ENCODE results near the gene SLC17A5.
"Not testable (repeated sequence)": the region's sequence is repeated elsewhere in the genome, so short reads cannot be mapped to it uniquely, and the experiment has no call there.

The SLC17A5 gene

DNA sequence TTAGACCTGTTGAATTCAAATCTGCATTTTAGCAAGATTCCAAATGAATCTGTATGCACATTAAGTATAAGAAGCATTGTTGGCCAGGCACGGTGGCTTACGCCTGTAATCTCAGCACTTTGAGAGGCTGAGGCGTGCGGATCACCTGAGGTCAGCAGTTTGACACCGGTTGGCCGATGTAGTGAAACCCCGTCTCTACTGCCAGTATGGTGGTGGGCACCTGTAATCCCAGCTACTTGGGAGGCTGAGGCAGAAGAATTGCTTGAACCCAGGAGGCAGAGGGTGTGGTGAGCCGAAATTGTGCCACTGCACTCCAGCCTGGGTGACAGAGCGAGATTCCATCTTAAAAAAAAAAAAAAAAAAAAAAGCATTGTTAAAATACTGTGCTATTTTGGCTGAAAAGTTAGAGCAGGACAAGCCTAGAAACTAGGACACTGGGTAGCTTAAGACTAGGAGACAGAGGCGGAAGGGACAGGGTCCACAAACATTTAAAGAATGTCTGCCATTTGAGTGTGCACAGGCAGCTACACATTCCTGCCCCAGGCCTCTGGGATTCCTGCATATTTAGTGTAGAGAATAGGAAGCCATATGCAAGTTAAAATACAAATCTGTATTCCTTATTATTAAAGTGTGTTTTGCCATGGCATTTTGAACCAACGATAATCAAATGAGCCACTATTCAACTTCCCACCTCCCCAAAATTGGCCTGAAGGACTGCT is 87.9 kb downstream of the SLC17A5 start:
- no peak for DNase-seq (ENCODE audit: low spot score)

GRCh38 chr6:73564578-73565345 is 89.0 kb downstream of the SLC17A5 start:
- no peak for DNase-seq (ENCODE audit: low spot score)

DNA sequence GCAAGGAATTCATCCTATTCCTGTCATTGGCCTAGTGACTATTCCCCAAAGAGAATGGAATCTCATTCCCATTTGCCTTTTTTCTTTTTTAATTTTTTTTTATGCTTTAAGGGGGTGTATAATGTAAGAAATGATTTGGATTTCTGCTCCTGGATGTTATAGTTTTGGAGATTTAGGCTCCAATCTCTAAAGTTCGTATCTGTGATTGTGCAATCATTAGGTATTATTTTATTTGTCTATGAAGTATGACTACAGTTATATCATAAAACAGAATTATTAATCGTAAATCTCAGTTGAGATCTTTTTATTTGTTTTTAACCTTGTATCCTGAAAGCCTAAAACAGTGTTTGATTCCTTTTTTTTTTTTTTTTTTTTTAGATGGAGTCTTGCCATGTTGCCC is 91.2 kb downstream of the SLC17A5 start:
- DNase-seq (ENCODE audit: low spot score) = no peak

GRCh38 chr6:73560853-73561407 is 92.9 kb downstream of the SLC17A5 start:
- DNase-seq (ENCODE audit: low spot score) = no peak

GRCh38 chr6:73560182-73560732 is 93.5 kb downstream of the SLC17A5 start:
- no peak for DNase-seq (ENCODE audit: low spot score)

GRCh38 chr6:73559399-73559794 is 94.4 kb downstream of the SLC17A5 start:
- not testable (repeated sequence) for DNase-seq (ENCODE audit: low spot score)

GRCh38 chr6:73558624-73559398 is 95.0 kb downstream of the SLC17A5 start:
- DNase-seq (ENCODE audit: low spot score) = no peak

DNA sequence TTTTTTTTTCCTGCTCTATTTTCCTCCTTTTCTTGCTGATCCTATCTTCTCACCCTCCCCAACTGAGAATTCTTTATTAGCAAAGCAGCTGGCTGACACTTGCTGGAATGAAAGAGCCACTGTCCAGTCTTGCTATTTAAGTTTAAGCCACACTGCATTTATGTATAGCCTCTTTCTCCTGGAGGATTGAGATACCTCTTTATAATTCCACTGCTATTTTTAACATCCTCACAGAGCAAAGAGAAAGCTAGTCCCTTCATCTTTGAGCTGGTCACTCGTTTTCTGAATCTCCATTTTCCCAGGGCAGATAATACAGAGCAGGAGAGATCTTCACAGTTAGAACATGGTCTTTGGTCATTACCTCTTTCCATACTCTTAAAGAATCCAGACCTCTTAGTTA is 97.0 kb downstream of the SLC17A5 start:
- no peak for DNase-seq (ENCODE audit: low spot score)

DNA sequence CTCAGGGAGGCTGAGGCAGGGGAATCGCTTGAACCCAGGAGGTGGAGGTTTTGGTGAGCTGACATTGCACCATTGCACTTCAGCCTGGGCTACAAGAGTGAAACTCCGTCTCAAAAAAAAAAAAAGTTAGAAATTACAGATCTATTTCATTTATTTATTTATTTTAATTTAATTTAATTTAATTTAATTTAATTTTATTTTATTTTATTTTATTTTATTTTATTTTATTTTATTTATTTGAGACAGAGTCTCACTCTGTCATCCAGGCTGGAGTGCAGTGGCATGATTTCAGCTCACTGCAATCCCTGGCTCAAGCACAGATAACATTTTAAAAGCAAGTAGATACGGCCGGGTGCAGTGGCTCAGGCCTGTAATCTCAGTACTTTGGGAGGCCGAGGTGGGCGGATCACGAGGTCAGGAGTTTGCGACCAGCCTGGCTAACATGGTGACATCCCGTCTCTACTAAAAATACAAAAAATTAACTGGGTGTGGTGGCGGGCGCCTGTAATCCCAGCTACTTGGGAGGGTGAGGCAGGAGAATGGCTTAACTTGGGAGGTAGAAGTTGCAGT is 98.3 kb downstream of the SLC17A5 start:
- DNase-seq (ENCODE audit: low spot score) = not testable (repeated sequence)

DNA sequence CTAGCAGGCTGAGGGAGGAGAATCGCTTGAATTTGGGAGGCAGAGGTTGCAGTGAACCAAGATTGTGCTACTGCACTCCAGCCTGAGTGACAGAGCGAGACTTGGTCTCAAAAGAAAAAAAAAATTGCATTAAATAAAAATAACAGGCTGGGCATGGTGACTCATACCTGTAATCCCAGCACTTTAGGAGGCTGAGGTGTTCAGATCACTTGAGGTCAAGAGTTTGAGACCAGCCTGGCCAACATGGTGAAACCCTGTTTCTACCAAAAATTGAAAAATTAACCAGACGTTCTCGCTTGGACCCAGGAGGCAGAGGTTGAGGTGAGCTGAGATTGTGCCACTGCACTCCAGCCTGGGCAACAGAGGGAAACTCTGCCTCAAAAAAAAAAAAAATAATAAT is 102.7 kb downstream of the SLC17A5 start:
- not testable (repeated sequence) for DNase-seq (ENCODE audit: low spot score)

DNA sequence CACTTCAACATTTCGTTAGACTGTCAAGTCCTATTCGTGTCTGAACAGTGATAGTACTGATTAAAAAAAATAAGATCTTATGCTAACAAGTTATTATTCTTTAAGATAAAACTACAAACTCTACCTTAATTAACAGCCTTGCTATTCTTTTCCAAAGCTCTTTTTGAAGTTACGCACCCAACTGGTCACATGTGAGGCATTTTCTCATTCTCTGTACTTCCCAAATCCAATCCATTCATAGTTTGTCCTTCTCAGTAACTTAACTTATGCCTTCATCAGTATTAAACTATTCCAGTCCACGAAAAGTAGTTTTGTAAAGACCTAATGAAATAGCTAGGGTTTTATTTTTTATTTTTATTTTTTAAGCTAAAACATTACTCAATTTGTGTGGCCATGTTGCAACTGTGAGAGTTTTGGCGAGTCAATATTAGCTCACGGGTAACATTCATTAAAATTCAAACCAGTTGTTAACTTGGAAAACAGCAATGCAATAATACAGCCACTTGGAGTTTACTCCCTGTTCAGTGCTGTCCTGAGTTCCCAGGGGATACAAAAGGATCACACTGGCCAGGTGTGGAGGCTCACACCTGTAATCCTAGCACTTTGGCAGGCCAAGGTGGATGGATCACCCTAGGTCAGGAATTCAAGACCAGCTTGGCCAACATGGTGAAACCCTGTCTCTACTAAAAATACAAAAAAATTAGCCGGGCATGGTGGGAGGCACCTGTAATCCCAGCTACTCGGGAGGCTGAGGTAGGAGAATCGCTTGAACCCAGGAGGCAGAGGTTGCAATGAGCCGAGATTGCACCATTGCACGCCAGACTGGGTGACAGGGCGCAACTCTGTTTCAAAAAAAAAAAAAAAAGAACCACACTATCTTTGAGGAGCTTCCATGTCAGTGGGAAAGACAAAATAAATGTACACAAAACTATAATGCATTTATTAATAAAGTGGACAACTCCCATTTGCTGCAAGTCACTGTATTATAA is 105.0 kb downstream of the SLC17A5 start:
- no peak for DNase-seq (ENCODE audit: low spot score)

DNA sequence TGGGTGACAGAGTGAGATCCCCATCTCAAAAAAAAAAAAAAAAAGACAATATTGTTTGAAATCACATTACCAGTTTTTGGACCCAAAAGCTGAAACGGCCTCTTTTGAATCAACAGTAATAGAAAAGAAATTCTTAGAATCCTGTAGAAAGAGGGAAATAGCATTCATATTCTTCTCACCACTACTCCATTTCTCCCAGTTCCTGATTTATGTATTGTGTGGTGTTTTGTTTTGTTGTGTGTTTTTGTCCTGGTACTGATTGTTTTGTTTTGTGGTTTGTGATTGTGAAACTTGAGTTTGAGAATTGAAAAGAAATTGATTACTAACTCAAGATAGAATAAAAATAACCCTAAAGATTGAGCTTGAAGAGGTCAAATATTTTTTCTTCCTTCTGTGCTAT is 106.8 kb downstream of the SLC17A5 start:
- DNase-seq (ENCODE audit: low spot score) = no peak

All from activated CD4-positive, alpha-beta T cell treated with anti-CD3 and anti-CD28 coated beads, Interleukin-2, Interleukin-4, amounts not matched to agents 100 ng/mL and 50 ng/mL, durations not matched to agents 16 hours and 8 hours (primary cell).